Gastroesophageal sphincter (tissue), 3 donors: ENCODE results near the gene MRTO4.

ENCODE experiments used
- CTCF ChIP-seq, 4 experiments: fragments of 200-600 bp in 2 of 4; fragments of 450-650 bp in 2 of 4; sonication (generic) in 1 of 4; IDR thresholded peaks; one replicate each; pipeline ENCODE4 v1.5.1; 2017 to 2019; ENCODE audit warnings: antibody characterized with exemption in 4 of 4, mild to moderate bottlenecking in 2 of 4, moderate library complexity in 2 of 4
- POLR2A ChIP-seq, 2 donors: fragments of 450-650 bp; IDR thresholded peaks; one replicate each; pipeline ENCODE4 v1.6.1; 2017; ENCODE audit warnings: antibody characterized with exemption in 2 of 2, mild to moderate bottlenecking in 2 of 2, moderate library complexity in 1 of 2
- POLR2AphosphoS5 ChIP-seq: sonication (generic); formaldehyde crosslinking; IDR thresholded peaks from one replicate; pipeline ENCODE4 v1.6.1; 2017; ENCODE audit warnings: antibody characterized with exemption

DNA sequence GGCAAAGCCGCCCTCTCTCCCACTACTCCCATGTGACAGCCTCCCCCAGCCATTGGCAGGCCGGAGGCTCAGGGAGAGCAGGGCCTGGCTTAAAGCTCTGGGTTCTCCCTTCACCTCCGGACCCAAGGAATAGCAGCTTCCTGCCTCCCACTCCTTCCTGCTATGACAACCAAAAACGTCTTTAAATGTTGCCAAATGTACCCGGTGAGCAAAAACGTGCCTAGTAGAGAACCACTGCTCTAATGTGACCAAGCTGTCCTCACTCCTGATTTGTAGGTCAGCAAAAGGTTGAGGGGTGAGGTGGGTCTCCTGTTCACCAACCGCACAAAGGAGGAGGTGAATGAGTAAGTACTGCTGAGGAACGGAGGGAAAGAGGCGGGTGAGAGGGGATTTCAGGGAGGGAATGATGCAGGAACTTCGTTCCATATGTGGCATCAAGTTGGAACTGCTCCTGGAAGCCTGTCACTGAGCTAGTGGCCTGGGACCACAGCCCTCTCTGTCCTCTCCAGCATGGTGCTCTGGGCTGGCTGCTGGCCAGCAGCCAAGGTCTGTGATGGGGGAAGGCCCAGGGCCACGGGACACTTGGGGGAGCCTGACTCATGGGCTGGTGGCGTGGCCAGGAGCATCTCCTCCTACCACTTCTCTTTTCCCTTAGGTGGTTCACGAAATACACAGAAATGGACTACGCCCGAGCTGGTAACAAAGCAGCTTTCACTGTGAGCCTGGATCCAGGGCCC, 5.7 kb downstream of the MRTO4 start:
- TF ChIP-seq POLR2AphosphoS5 = no peak
- no peak for TF ChIP-seq CTCF (IDR thresholded peaks at IDR 0.05)
- no peak for TF ChIP-seq POLR2A (IDR thresholded peaks at IDR 0.05)
